GM23338 (cell line): ENCODE data around the gene AHNAK2. TPM values are rescaled to one million over a fixed set of nuclear protein-coding genes. Genes with fewer than 3 reads are reported as not detected.

ENCODE experiments used
- ATAC-seq: fragments of 200-7000 bp; cut with Tn5 transposase; 3 replicates; pipeline ENCODE4 v1.9.1; 2020
- DNase-seq: peaks from one replicate; pipeline ENCODE4 v3.0.0-alpha.2; 2015; ENCODE audit warnings: low spot score
- H2AFZ ChIP-seq: fragments of 200-600 bp; sonication (generic); 2 replicates; pipeline ENCODE4 v1.8.0; 2016; ENCODE audit warnings: antibody characterized with exemption, mild to moderate bottlenecking, moderate library complexity
- H3F3A ChIP-seq: fragments of 200-600 bp; sonication (generic); replicated peaks from 2 replicates; pipeline ENCODE4 v1.8.0; 2017; ENCODE audit warnings: antibody characterized with exemption, mixed run types, low read depth
- H3K27ac ChIP-seq: fragments of 200-600 bp; sonication (generic); 2 replicates; pipeline ENCODE4 v1.6.1; 2016; ENCODE audit warnings: low read depth
- H3K27me3 ChIP-seq: fragments of 200-600 bp; sonication (generic); 2 replicates; pipeline ENCODE4 v1.8.0; 2016; ENCODE audit warnings: mild to moderate bottlenecking, mixed run types, moderate library complexity; ENCODE audit not compliant: insufficient read depth
- H3K36me3 ChIP-seq: fragments of 200-600 bp; sonication (generic); 2 replicates; pipeline ENCODE4 v1.8.0; 2016; ENCODE audit warnings: mild to moderate bottlenecking; ENCODE audit not compliant: insufficient read depth
- H3K4me1 ChIP-seq: fragments of 200-600 bp; sonication (generic); 2 replicates; pipeline ENCODE4 v1.8.0; 2016; ENCODE audit warnings: mild to moderate bottlenecking, moderate library complexity; ENCODE audit not compliant: insufficient read depth
- H3K4me2 ChIP-seq: fragments of 200-600 bp; sonication (generic); 2 replicates; pipeline ENCODE4 v1.7.1; 2017; ENCODE audit warnings: mixed run types
- H3K4me3 ChIP-seq: fragments of 200-600 bp; sonication (generic); 2 replicates; pipeline ENCODE4 v1.6.1; 2016; ENCODE audit warnings: mixed run types
- H3K79me2 ChIP-seq: fragments of 200-600 bp; sonication (generic); replicated peaks from 2 replicates; pipeline ENCODE4 v1.8.0; 2017; ENCODE audit warnings: mild to moderate bottlenecking; ENCODE audit not compliant: insufficient read depth
- H3K9me2 ChIP-seq: fragments of 200-600 bp; sonication (generic); 2 replicates; pipeline ENCODE4 v1.8.0; 2017; ENCODE audit not compliant: insufficient read depth
- H4K20me1 ChIP-seq: fragments of 200-600 bp; sonication (generic); replicated peaks from 2 replicates; pipeline ENCODE4 v1.8.0; 2017; ENCODE audit warnings: mild to moderate bottlenecking; ENCODE audit not compliant: insufficient read depth
- H3K27ac Mint-ChIP-seq: 2 replicates; pipeline ENCODE4 v1.8.0; 2020; ENCODE audit warnings: inconsistent platforms, mild to moderate bottlenecking, moderate library complexity, mixed read lengths
- H3K27me3 Mint-ChIP-seq: 3 replicates; pipeline ENCODE4 v1.8.0; 2022; ENCODE audit warnings: low read depth, mild to moderate bottlenecking, moderate library complexity, mixed read lengths, inconsistent platforms; ENCODE audit not compliant: insufficient read depth, poor library complexity
- H3K36me3 Mint-ChIP-seq: 3 replicates; pipeline ENCODE4 v1.8.0; 2021; ENCODE audit warnings: low read depth, mild to moderate bottlenecking, inconsistent platforms, moderate library complexity, mixed read lengths
- H3K4me1 Mint-ChIP-seq: 3 replicates; pipeline ENCODE4 v1.8.0; 2020; ENCODE audit warnings: mild to moderate bottlenecking, inconsistent platforms, mixed read lengths
- H3K4me3 Mint-ChIP-seq: 3 replicates; pipeline ENCODE4 v1.8.0; 2021; ENCODE audit warnings: moderate library complexity, mild to moderate bottlenecking, inconsistent platforms, mixed read lengths
- H3K9me3 Mint-ChIP-seq: 3 replicates; pipeline ENCODE4 v1.8.0; 2020; ENCODE audit warnings: moderate library complexity, mild to moderate bottlenecking, inconsistent platforms, mixed read lengths
- CREB1 ChIP-seq: fragments of 250-450 bp; sonication (Bioruptor Pico); IDR thresholded peaks from 2 replicates; pipeline ENCODE4 v1.5.0; 2020; ENCODE audit warnings: low read depth, mild to moderate bottlenecking, moderate library complexity
- CTCF ChIP-seq, 2 experiments: fragments of 200-600 bp in 1 of 2; sonication (generic) in 1 of 2; conservative IDR thresholded peaks; 2 replicates each; pipeline versions ENCODE4 v1.5.1 to v1.6.1; 2016 to 2017; ENCODE audit warnings: antibody characterized with exemption in 2 of 2, low read depth in 2 of 2, mild to moderate bottlenecking in 2 of 2, moderate library complexity in 1 of 2
- EZH2 ChIP-seq: fragments of 200-600 bp; sonication (generic); IDR thresholded peaks from one replicate; pipeline ENCODE4 v1.8.0; 2017; ENCODE audit warnings: antibody characterized with exemption, mild to moderate bottlenecking, low read depth; ENCODE audit not compliant: unreplicated experiment
- EZH2phosphoT487 ChIP-seq: fragments of 200-600 bp; sonication (generic); IDR thresholded peaks from one replicate; pipeline ENCODE4 v1.8.1; 2018; ENCODE audit warnings: antibody characterized with exemption; ENCODE audit not compliant: unreplicated experiment
- JUNB ChIP-seq: IDR thresholded peaks from one replicate; pipeline ENCODE4 v1.6.1; 2016; ENCODE audit warnings: antibody characterized with exemption; ENCODE audit not compliant: unreplicated experiment
- NANOG ChIP-seq: IDR thresholded peaks from 2 replicates; pipeline ENCODE4 v1.6.1; 2016; ENCODE audit warnings: antibody characterized with exemption, borderline replicate concordance
- POLR2AphosphoS5 ChIP-seq: IDR thresholded peaks from 2 replicates; pipeline ENCODE4 v1.6.1; 2016; ENCODE audit warnings: antibody characterized with exemption, low read depth
- STAT1 ChIP-seq: IDR thresholded peaks from one replicate; pipeline ENCODE4 v1.6.1; 2016; ENCODE audit warnings: antibody characterized with exemption; ENCODE audit not compliant: unreplicated experiment
- ZNF114 ChIP-seq: fragments of 250-450 bp; sonication (Bioruptor Pico); IDR thresholded peaks from 2 replicates; pipeline ENCODE4 v1.5.0; 2020; ENCODE audit warnings: mild to moderate bottlenecking, moderate library complexity
- ZNF331 ChIP-seq: fragments of 250-450 bp; sonication (Bioruptor Pico); IDR thresholded peaks from 2 replicates; pipeline ENCODE4 v1.5.0; 2020; ENCODE audit warnings: low read depth, mild to moderate bottlenecking, moderate library complexity
- ZNF462 ChIP-seq: fragments of 250-450 bp; sonication (Bioruptor Pico); IDR thresholded peaks from 2 replicates; pipeline ENCODE4 v1.5.0; 2020; ENCODE audit warnings: mild to moderate bottlenecking, moderate library complexity
- polyA plus RNA-seq: library from polyadenylated mRNA; unstranded; fragments of >200 nt; fragmentation: Nextera tagmentation; extraction: Ambion mirVana; gene quantifications from 2 replicates; pipeline ENCODE4 v1.2.1, GENCODE V29; 2016
- total RNA-seq: library from RNA; depleted of rRNA; stranded (reverse); fragments of >200 nt; shearing (Covaris generic); gene quantifications from 2 replicates; pipeline ENCODE4 v1.2.3, GENCODE V29; 2014
- TF ChIP-seq, protein P1 (sequence below): IDR thresholded peaks from 2 replicates; pipeline ENCODE4 v1.6.1; 2016; ENCODE audit warnings: antibody characterized with exemption
- TF ChIP-seq, protein P2 (sequence below): IDR thresholded peaks from one replicate; pipeline ENCODE4 v1.6.1; 2018; ENCODE audit warnings: antibody characterized with exemption; ENCODE audit not compliant: unreplicated experiment

The AHNAK2 gene
- total and polyA plus RNA-seq, 2 experiments from 2014 or later = 1.1 to 2.6 TPM

DNA sequence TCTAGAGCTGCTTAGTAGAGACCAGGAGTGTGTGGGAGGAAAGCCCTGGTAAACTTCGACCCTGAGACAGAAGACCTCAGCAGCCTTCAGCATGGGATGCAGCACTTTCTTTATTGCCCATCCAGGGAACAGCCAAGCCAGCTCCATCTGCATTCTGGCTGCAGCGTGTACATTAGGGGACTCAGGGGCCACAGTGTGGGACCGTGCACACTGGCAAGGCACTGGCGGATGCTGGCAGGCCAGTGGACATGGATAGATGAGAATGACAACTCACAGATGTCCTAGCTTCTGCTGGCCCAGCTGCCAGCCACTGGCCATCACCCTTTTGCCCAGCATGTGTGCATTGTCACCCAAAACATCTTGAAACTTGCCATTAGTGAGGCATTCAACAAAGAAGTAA, 41.0 kb downstream of the AHNAK2 start:
- H3K36me3 Mint-ChIP-seq = peaks cover 3% of the 10 kb centered on the region; the same call in 1 of the 3 replicates
- no peaks in the 10 kb centered on the region for H3K9me2 ChIP-seq
- no peaks in the 10 kb centered on the region for H3K36me3 ChIP-seq
- H3K4me3 Mint-ChIP-seq = no peak overlapping the region
- TF ChIP-seq, protein P1, sequence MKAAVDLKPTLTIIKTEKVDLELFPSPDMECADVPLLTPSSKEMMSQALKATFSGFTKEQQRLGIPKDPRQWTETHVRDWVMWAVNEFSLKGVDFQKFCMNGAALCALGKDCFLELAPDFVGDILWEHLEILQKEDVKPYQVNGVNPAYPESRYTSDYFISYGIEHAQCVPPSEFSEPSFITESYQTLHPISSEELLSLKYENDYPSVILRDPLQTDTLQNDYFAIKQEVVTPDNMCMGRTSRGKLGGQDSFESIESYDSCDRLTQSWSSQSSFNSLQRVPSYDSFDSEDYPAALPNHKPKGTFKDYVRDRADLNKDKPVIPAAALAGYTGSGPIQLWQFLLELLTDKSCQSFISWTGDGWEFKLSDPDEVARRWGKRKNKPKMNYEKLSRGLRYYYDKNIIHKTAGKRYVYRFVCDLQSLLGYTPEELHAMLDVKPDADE = no peak
- TF ChIP-seq STAT1 (no peak), NANOG (no peak), CTCF (conservative IDR thresholded peaks at IDR 0.05; ENCODE audit: low read depth in 2 of 2) (no peak), ZNF462 (CRISPR knock-in tag) (no peak), ZNF331 (CRISPR knock-in tag) (no peak), EZH2 (no peak), CREB1 (CRISPR knock-in tag) (no peak), ZNF114 (no peak), JUNB (no peak), EZH2phosphoT487 (no peak), POLR2AphosphoS5 (no peak)
- TF ChIP-seq, protein P2, sequence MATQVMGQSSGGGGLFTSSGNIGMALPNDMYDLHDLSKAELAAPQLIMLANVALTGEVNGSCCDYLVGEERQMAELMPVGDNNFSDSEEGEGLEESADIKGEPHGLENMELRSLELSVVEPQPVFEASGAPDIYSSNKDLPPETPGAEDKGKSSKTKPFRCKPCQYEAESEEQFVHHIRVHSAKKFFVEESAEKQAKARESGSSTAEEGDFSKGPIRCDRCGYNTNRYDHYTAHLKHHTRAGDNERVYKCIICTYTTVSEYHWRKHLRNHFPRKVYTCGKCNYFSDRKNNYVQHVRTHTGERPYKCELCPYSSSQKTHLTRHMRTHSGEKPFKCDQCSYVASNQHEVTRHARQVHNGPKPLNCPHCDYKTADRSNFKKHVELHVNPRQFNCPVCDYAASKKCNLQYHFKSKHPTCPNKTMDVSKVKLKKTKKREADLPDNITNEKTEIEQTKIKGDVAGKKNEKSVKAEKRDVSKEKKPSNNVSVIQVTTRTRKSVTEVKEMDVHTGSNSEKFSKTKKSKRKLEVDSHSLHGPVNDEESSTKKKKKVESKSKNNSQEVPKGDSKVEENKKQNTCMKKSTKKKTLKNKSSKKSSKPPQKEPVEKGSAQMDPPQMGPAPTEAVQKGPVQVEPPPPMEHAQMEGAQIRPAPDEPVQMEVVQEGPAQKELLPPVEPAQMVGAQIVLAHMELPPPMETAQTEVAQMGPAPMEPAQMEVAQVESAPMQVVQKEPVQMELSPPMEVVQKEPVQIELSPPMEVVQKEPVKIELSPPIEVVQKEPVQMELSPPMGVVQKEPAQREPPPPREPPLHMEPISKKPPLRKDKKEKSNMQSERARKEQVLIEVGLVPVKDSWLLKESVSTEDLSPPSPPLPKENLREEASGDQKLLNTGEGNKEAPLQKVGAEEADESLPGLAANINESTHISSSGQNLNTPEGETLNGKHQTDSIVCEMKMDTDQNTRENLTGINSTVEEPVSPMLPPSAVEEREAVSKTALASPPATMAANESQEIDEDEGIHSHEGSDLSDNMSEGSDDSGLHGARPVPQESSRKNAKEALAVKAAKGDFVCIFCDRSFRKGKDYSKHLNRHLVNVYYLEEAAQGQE = no peak
- no peak overlapping the region for H3K27ac ChIP-seq
- H3K4me1 ChIP-seq = peaks cover 2% of the 10 kb centered on the region; the same call in 1 of the 2 replicates
- H3K27me3 ChIP-seq = peaks cover 54% of the 10 kb centered on the region
- H3K4me1 Mint-ChIP-seq = no peaks in the 10 kb centered on the region; the same call in 2 of the 3 replicates
- no peaks in the 10 kb centered on the region for H3K79me2 ChIP-seq
- no peaks in the 10 kb centered on the region for H3F3A ChIP-seq
- H3K4me2 ChIP-seq = no peak overlapping the region
- peaks cover 7% of the 10 kb centered on the region; the same call in 1 of the 3 replicates for H3K9me3 Mint-ChIP-seq
- no peaks in the 10 kb centered on the region for H4K20me1 ChIP-seq
- peaks cover 52% of the 10 kb centered on the region for H3K27me3 Mint-ChIP-seq
- no peak overlapping the region for H3K4me3 ChIP-seq
- DNase-seq (no peak), ATAC-seq (no peak)
- H3K27ac Mint-ChIP-seq = no peak overlapping the region
- no peak overlapping the region for H2AFZ ChIP-seq
